HG03575 (cell line): ENCODE measurements around the gene MAMSTR.
"Not testable (repeated sequence)": the region's sequence is repeated elsewhere in the genome, so short reads cannot be mapped to it uniquely, and the experiment has no call there.

Experiments
- ATAC-seq: cut with Tn5 transposase; IDR thresholded peaks from one replicate; pipeline ENCODE4 v1.9.1; 2021; ENCODE audit not compliant: unreplicated experiment, insufficient number of reproducible peaks, low FRiP score; ENCODE audit errors: extremely low read depth

Gene MAMSTR

GRCh38 chr19:48698046-48698445, 21.5 kb downstream of the MAMSTR start:
- no peak for ATAC-seq

- no peak for ATAC-seq
Observed at GRCh38 chr19:48696353-48697010, 23.0 kb downstream of the MAMSTR start.

- ATAC-seq, result no peak
Observed at GRCh38 chr19:48695743-48696352, 23.7 kb downstream of the MAMSTR start, which contains the start of gene FUT2. FUT2 (plus strand) TSS chr19:48695971; CDS start chr19:48702957, 6,986 bp downstream.

GRCh38 chr19:48693629-48694028, 25.9 kb downstream of the MAMSTR start:
- not testable (repeated sequence) for ATAC-seq

- ATAC-seq, result no peak
Observed at GRCh38 chr19:48689449-48689848, 30.1 kb downstream of the MAMSTR start.

- ATAC-seq, result no peak
Observed at GRCh38 chr19:48687776-48688175, 31.7 kb downstream of the MAMSTR start.

- not testable (repeated sequence) for ATAC-seq
Observed at GRCh38 chr19:48686637-48687036, 32.9 kb downstream of the MAMSTR start.

GRCh38 chr19:48686088-48686487, 33.4 kb downstream of the MAMSTR start:
- ATAC-seq, result no peak

GRCh38 chr19:48685583-48685982, 33.9 kb downstream of the MAMSTR start:
- ATAC-seq, result no peak

- no peak for ATAC-seq
Observed at GRCh38 chr19:48683349-48683748, 36.2 kb downstream of the MAMSTR start.

- ATAC-seq, result no peak
Observed at GRCh38 chr19:48681127-48681470, 38.4 kb downstream of the MAMSTR start.

GRCh38 chr19:48680436-48681126, 38.9 kb downstream of the MAMSTR start:
- ATAC-seq, result no peak

- ATAC-seq, result not testable (repeated sequence)
Observed at GRCh38 chr19:48680006-48680405, 39.5 kb downstream of the MAMSTR start.

GRCh38 chr19:48678201-48678600, 41.3 kb downstream of the MAMSTR start:
- no peak for ATAC-seq

GRCh38 chr19:48676887-48677286, 42.6 kb downstream of the MAMSTR start:
- ATAC-seq, result no peak

- no peak for ATAC-seq
Observed at GRCh38 chr19:48676487-48676886, 43.0 kb downstream of the MAMSTR start.

GRCh38 chr19:48674921-48675824, 44.4 kb downstream of the MAMSTR start:
- ATAC-seq, result no peak

GRCh38 chr19:48674216-48674809, 45.2 kb downstream of the MAMSTR start:
- ATAC-seq, result no peak
